ENCODE results near the gene SCYGR8. TPM values are rescaled to one million over a fixed set of nuclear protein-coding genes. Genes with fewer than 3 reads are reported as not detected.

Gene SCYGR8
- total and polyA plus RNA-seq, 2 donors (not counting 1 experiment from before 2014, with no cell fraction given): not detected

DNA sequence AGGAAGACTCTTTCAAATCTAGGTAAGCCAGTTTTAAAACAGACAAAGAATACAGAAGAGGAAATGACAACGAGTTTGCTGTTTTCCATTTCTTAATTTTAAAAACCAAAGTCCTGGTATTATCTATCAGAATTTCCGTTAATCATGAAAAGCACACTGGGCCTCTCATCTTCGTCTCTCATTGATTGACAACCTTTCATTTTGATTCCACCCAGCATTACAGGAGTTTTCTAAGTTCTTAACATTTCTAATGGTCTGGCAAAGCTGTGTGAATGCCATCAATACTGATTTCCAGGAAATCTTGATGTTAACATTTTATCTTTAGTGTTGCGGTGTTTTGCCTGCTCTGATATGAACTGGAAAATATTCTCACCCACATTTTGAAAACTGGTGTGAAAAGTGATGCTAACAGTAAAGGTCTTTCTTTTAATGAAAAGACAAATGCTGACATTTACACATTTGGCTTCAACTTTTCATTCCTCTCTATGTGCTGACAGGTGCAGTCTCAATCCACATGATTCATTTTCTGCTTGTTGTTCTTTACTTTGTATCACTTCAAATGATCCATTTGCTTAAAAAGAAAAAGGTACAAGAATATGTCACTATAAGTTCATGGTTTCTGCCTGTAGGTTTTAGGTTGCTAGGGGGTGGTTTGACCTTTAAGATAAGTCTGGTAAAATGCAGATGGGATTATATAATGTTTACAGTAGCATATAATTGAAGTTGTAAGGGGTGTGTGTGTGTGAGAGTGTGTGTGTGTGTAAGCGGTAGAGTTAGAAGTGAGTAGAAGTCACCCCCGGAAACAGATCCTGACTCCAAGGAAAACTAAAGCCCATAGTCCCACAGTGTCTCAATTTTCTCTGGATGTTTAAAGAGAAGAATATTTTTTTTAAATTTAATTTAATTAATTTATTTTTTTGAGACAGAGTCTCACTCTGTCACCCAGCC is 29.5 kb downstream of the SCYGR8 start:
- Histone ChIP-seq H3K4me3 (ENCODE audit: control extremely low read depth in 1 of 5, extremely low read depth in 1 of 5, insufficient read depth in 1 of 5, low read depth in 2 of 5, low read length in 4 of 5) (no peak overlapping the region), H3K4me1 (ENCODE audit: control insufficient read depth in 2 of 2, insufficient read depth in 2 of 2, low read length in 2 of 2) (no peaks in the 10 kb centered on the region), H3K36me3 (replicated peaks in 1 of 2; ENCODE audit: control extremely low read depth in 1 of 2, control insufficient read depth in 1 of 2, extremely low read depth in 1 of 2, insufficient read depth in 2 of 2, low read length in 1 of 2) (no peaks in the 10 kb centered on the region), H3K9me3 (ENCODE audit: control extremely low read depth in 1 of 3, control insufficient read depth in 2 of 3, insufficient read depth in 1 of 3, low read length in 2 of 3) (no peaks in the 10 kb centered on the region), H3K79me2 (ENCODE audit: control insufficient read depth, insufficient read depth, low read length) (no peaks in the 10 kb centered on the region), H3K9ac (ENCODE audit: low read length) (no peak overlapping the region), H2AFZ (ENCODE audit: insufficient read depth, low read depth, low read length, poor library complexity, severe bottlenecking) (no peak overlapping the region), H3K27me3 (replicated peaks in 1 of 4; ENCODE audit: control extremely low read depth in 1 of 4, control insufficient read depth in 3 of 4, insufficient read depth in 4 of 4, low read length in 3 of 4) (no peaks in the 10 kb centered on the region), H3K27ac (ENCODE audit: low read length in 2 of 2) (no peak overlapping the region), H4K20me1 (ENCODE audit: control insufficient read depth, insufficient read depth, low read length, poor library complexity, severe bottlenecking) (no peaks in the 10 kb centered on the region), H3K4me2 (replicated peaks; ENCODE audit: low read depth, low read length, poor library complexity, severe bottlenecking) (no peak overlapping the region)
- no peaks in the 10 kb centered on the region for H3K9me3 Mint-ChIP-seq (ENCODE audit: insufficient read depth)
- no peaks in the 10 kb centered on the region for H3K4me1 Mint-ChIP-seq
- no CpG with 5 or more reads among the region's 6 CpGs for WGBS (ENCODE audit: insufficient coverage)
- TF ChIP-seq, protein P1, sequence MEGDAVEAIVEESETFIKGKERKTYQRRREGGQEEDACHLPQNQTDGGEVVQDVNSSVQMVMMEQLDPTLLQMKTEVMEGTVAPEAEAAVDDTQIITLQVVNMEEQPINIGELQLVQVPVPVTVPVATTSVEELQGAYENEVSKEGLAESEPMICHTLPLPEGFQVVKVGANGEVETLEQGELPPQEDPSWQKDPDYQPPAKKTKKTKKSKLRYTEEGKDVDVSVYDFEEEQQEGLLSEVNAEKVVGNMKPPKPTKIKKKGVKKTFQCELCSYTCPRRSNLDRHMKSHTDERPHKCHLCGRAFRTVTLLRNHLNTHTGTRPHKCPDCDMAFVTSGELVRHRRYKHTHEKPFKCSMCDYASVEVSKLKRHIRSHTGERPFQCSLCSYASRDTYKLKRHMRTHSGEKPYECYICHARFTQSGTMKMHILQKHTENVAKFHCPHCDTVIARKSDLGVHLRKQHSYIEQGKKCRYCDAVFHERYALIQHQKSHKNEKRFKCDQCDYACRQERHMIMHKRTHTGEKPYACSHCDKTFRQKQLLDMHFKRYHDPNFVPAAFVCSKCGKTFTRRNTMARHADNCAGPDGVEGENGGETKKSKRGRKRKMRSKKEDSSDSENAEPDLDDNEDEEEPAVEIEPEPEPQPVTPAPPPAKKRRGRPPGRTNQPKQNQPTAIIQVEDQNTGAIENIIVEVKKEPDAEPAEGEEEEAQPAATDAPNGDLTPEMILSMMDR (IDR thresholded peaks at IDR 0.05): no peak
- TF ChIP-seq EZH2 (IDR thresholded peaks at IDR 0.05; ENCODE audit: borderline replicate concordance, insufficient read depth, low read depth, low read length, poor library complexity, severe bottlenecking): no peak
- ChIA-PET POLR2A (no interaction called here), CTCF (interaction anchor here (1.3 kb wide), 1 partner anchor 10 kb away, joined by 4 read pairs; no protein-coding TSS in a partner anchor)
- peaks cover 8% of the 10 kb centered on the region for H3K27me3 Mint-ChIP-seq
- ATAC-seq (ENCODE audit: low read depth): no peak
- no peak for DNase-seq
- H3K27ac Mint-ChIP-seq: no peak overlapping the region
- no peak overlapping the region for H3K4me3 Mint-ChIP-seq
- intact Hi-C loops (cut with micrococcal nuclease): no loop called here

All from B cell (primary cell).